ENCODE results near the gene PRKCE.
A peak's percentile ranks its signal among the peaks of the same experiment; 100 is the strongest.

The PRKCE gene

GRCh38 chr2:46177461-46178089 is 526.1 kb downstream of the PRKCE start:
- intact Hi-C loops (cut with DNase I; ENCODE audit: low total_unique reads): no loop called here
- Histone ChIP-seq H3K27me3 (no peaks in the 10 kb centered on the region), H3K36me3 (no peaks in the 10 kb centered on the region), H3K4me1 (peaks cover 0 to 21% (median 14%) of the 10 kb centered on the region in 4 donors), H3K27ac (no peak overlapping the region), H3K9me3 (no peaks in the 10 kb centered on the region), H3K4me3 (no peak overlapping the region)
- TF ChIP-seq CTCF (IDR thresholded peaks at IDR 0.05): no peak
- DNase-seq: no peak

- H3K4me1 ChIP-seq: peaks cover 0 to 21% (median 14%) of the 10 kb centered on the region in 4 donors
- peak overlapping the region; percentile 41 to 62 for H3K27ac ChIP-seq
- H3K4me3 ChIP-seq: no peak overlapping the region
- TF ChIP-seq CTCF (IDR thresholded peaks at IDR 0.05): no peak
- intact Hi-C loops (cut with DNase I; ENCODE audit: low total_unique reads): no loop called here
- H3K27me3 ChIP-seq: no peaks in the 10 kb centered on the region
- H3K36me3 ChIP-seq: no peaks in the 10 kb centered on the region
- no peaks in the 10 kb centered on the region for H3K9me3 ChIP-seq
- peak; percentile 48 to 81 for DNase-seq
These were observed 527.7 kb downstream of the PRKCE start for GRCh38 chr2:46179037-46179621.

GRCh38 chr2:46180189-46180588 is 528.7 kb downstream of the PRKCE start:
- intact Hi-C loops (cut with DNase I; ENCODE audit: low total_unique reads): no loop called here
- no peak overlapping the region for H3K4me3 ChIP-seq
- peak overlapping the region in 1 of 2 donors; percentile 62 for H3K27ac ChIP-seq
- H3K27me3 ChIP-seq: no peaks in the 10 kb centered on the region
- H3K36me3 ChIP-seq: peaks cover 0 to 5% (median 0%) of the 10 kb centered on the region in 3 donors
- DNase-seq: no peak
- no peak for TF ChIP-seq CTCF (IDR thresholded peaks at IDR 0.05)
- no peaks in the 10 kb centered on the region for H3K9me3 ChIP-seq
- peaks cover 0 to 21% (median 14%) of the 10 kb centered on the region in 4 donors for H3K4me1 ChIP-seq

- no peak for DNase-seq
- no peak for TF ChIP-seq CTCF (IDR thresholded peaks at IDR 0.05)
- intact Hi-C loops (cut with DNase I; ENCODE audit: low total_unique reads): no loop called here
- Histone ChIP-seq H3K4me3 (no peak overlapping the region), H3K27ac (no peak overlapping the region), H3K4me1 (peaks cover 0 to 15% (median 14%) of the 10 kb centered on the region in 4 donors), H3K9me3 (no peaks in the 10 kb centered on the region), H3K27me3 (no peaks in the 10 kb centered on the region), H3K36me3 (peaks cover 0 to 7% (median 0%) of the 10 kb centered on the region in 3 donors)
These were observed 529.8 kb downstream of the PRKCE start for GRCh38 chr2:46181306-46181705.

- Histone ChIP-seq H3K4me1 (peaks cover 0 to 17% (median 14%) of the 10 kb centered on the region in 4 donors), H3K9me3 (no peaks in the 10 kb centered on the region), H3K4me3 (no peak overlapping the region), H3K27me3 (no peaks in the 10 kb centered on the region), H3K27ac (no peak overlapping the region), H3K36me3 (peaks cover 0 to 7% (median 0%) of the 10 kb centered on the region in 3 donors)
- intact Hi-C loops (cut with DNase I; ENCODE audit: low total_unique reads): no loop called here
- DNase-seq: no peak
- no peak for TF ChIP-seq CTCF (IDR thresholded peaks at IDR 0.05)
These were observed 530.5 kb downstream of the PRKCE start for GRCh38 chr2:46181789-46182530.
